Neural progenitor cell (in vitro differentiated cells): Measurements from ENCODE around the gene DAB2. TPM values are rescaled to one million over a fixed set of nuclear protein-coding genes. Genes with fewer than 3 reads are reported as not detected.

Experiments
- DNase-seq: peaks from one replicate; pipeline ENCODE4 v3.0.0-alpha.2; 2016; ENCODE audit warnings: low spot score
- H2AFZ ChIP-seq: fragments of 200-600 bp; sonication (generic); replicated peaks from 2 replicates; pipeline ENCODE4 v1.6.1; 2016; ENCODE audit warnings: antibody characterized with exemption
- H3F3A ChIP-seq: fragments of 200-600 bp; sonication (generic); 2 replicates; pipeline ENCODE4 v1.6.1; 2016; ENCODE audit warnings: antibody characterized with exemption, low read depth
- H3K27ac ChIP-seq: fragments of 200-600 bp; sonication (generic); 2 replicates; pipeline ENCODE4 v1.5.1; 2016; ENCODE audit warnings: mild to moderate bottlenecking
- H3K27me3 ChIP-seq: fragments of 200-600 bp; sonication (generic); 2 replicates; pipeline ENCODE4 v1.6.1; 2016; ENCODE audit warnings: mild to moderate bottlenecking, moderate library complexity
- H3K36me3 ChIP-seq: fragments of 200-600 bp; sonication (generic); 2 replicates; pipeline ENCODE4 v1.5.1; 2016
- H3K4me1 ChIP-seq: fragments of 200-600 bp; sonication (generic); 2 replicates; pipeline ENCODE4 v1.6.1; 2016; ENCODE audit warnings: mixed run types
- H3K4me2 ChIP-seq: fragments of 200-600 bp; sonication (generic); 2 replicates; pipeline ENCODE4 v1.6.1; 2016
- H3K4me3 ChIP-seq: fragments of 200-600 bp; sonication (generic); 2 replicates; pipeline ENCODE4 v1.5.1; 2016
- H3K79me2 ChIP-seq: fragments of 200-600 bp; sonication (generic); 2 replicates; pipeline ENCODE4 v1.6.1; 2016; ENCODE audit warnings: low read depth
- H3K9ac ChIP-seq: fragments of 200-600 bp; sonication (generic); 2 replicates; pipeline ENCODE4 v1.6.1; 2016
- H3K9me3 ChIP-seq: fragments of 200-600 bp; sonication (generic); 2 replicates; pipeline ENCODE4 v1.5.1; 2016; ENCODE audit warnings: low read depth
- H4K20me1 ChIP-seq: fragments of 200-600 bp; sonication (generic); 2 replicates; pipeline ENCODE4 v1.6.1; 2016; ENCODE audit warnings: low read depth
- H3K27ac Mint-ChIP-seq: 3 replicates; pipeline ENCODE4 v1.8.0; 2021; ENCODE audit warnings: mixed read lengths
- H3K27me3 Mint-ChIP-seq: 2 replicates; pipeline ENCODE4 v1.8.0; 2022; ENCODE audit warnings: low read depth, mild to moderate bottlenecking, inconsistent platforms, moderate library complexity, mixed read lengths; ENCODE audit not compliant: insufficient read depth
- H3K36me3 Mint-ChIP-seq: 3 replicates; pipeline ENCODE4 v1.8.0; 2021; ENCODE audit warnings: mixed read lengths
- H3K4me1 Mint-ChIP-seq: 3 replicates; pipeline ENCODE4 v1.8.0; 2021; ENCODE audit warnings: mixed read lengths
- H3K4me3 Mint-ChIP-seq: 3 replicates; pipeline ENCODE4 v1.8.0; 2021; ENCODE audit warnings: mild to moderate bottlenecking, moderate library complexity, mixed read lengths
- H3K9me3 Mint-ChIP-seq: 3 replicates; pipeline ENCODE4 v1.8.0; 2020; ENCODE audit warnings: mixed read lengths
- CTCF ChIP-seq: fragments of 200-600 bp; sonication (generic); IDR thresholded peaks from 2 replicates; pipeline ENCODE4 v1.5.1; 2017; ENCODE audit warnings: antibody characterized with exemption, mild to moderate bottlenecking
- EZH2 ChIP-seq: fragments of 200-600 bp; sonication (generic); IDR thresholded peaks from 2 replicates; pipeline ENCODE4 v1.6.1; 2017; ENCODE audit warnings: antibody characterized with exemption, mild to moderate bottlenecking, moderate library complexity
- EZH2phosphoT487 ChIP-seq: fragments of 200-600 bp; sonication (generic); IDR thresholded peaks from 2 replicates; pipeline ENCODE4 v1.6.1; 2017; ENCODE audit warnings: antibody characterized with exemption
- total RNA-seq: library from RNA; depleted of rRNA; stranded (reverse); fragments of >200 nt; gene quantifications from 2 replicates; pipeline ENCODE4 v1.2.3, GENCODE V29; 2015; ENCODE audit warnings: low replicate concordance

The DAB2 gene
- total RNA-seq, 1 donor from 2014 or later: 9.9 TPM

GRCh38 chr5:39328731-39329130 is 96.0 kb downstream of the DAB2 start:
- no peak overlapping the region for H3K9ac ChIP-seq
- no peaks in the 10 kb centered on the region for H3F3A ChIP-seq
- H3K36me3 ChIP-seq: no peaks in the 10 kb centered on the region
- H3K36me3 Mint-ChIP-seq: no peaks in the 10 kb centered on the region
- H3K9me3 ChIP-seq: no peaks in the 10 kb centered on the region
- H3K4me1 Mint-ChIP-seq: no peaks in the 10 kb centered on the region
- DNase-seq: no peak
- H3K4me1 ChIP-seq: no peaks in the 10 kb centered on the region
- H3K9me3 Mint-ChIP-seq: no peaks in the 10 kb centered on the region
- no peaks in the 10 kb centered on the region for H3K27me3 Mint-ChIP-seq
- no peak overlapping the region for H2AFZ ChIP-seq
- H4K20me1 ChIP-seq: no peaks in the 10 kb centered on the region
- no peaks in the 10 kb centered on the region for H3K27me3 ChIP-seq
- H3K4me3 ChIP-seq: no peak overlapping the region
- no peaks in the 10 kb centered on the region for H3K79me2 ChIP-seq
- H3K4me2 ChIP-seq: no peak overlapping the region
- H3K27ac Mint-ChIP-seq: no peak overlapping the region
- H3K4me3 Mint-ChIP-seq: no peak overlapping the region
- no peak overlapping the region for H3K27ac ChIP-seq
- no peak for TF ChIP-seq EZH2phosphoT487
- TF ChIP-seq CTCF: no peak
- no peak for TF ChIP-seq EZH2

GRCh38 chr5:39323542-39323941 is 101.2 kb downstream of the DAB2 start:
- TF ChIP-seq EZH2 (no peak), EZH2phosphoT487 (no peak), CTCF (no peak)

More at GRCh38 chr5:39323542-39323941, 101.2 kb downstream of the DAB2 start:
- no peak overlapping the region for H2AFZ ChIP-seq
- no peak overlapping the region for H3K9ac ChIP-seq
- H3K4me1 Mint-ChIP-seq: no peaks in the 10 kb centered on the region
- H4K20me1 ChIP-seq: no peaks in the 10 kb centered on the region
- no peak overlapping the region for H3K27ac ChIP-seq
- H3K4me1 ChIP-seq: no peaks in the 10 kb centered on the region
- no peaks in the 10 kb centered on the region for H3K27me3 Mint-ChIP-seq
- H3K4me3 ChIP-seq: no peak overlapping the region
- no peaks in the 10 kb centered on the region for H3K36me3 Mint-ChIP-seq
- no peaks in the 10 kb centered on the region for H3K9me3 ChIP-seq
- no peaks in the 10 kb centered on the region for H3K9me3 Mint-ChIP-seq
- no peak for DNase-seq
- H3K4me2 ChIP-seq: no peak overlapping the region
- no peaks in the 10 kb centered on the region for H3F3A ChIP-seq
- H3K27ac Mint-ChIP-seq: no peak overlapping the region
- H3K27me3 ChIP-seq: no peaks in the 10 kb centered on the region
- H3K4me3 Mint-ChIP-seq: no peak overlapping the region
- H3K36me3 ChIP-seq: no peaks in the 10 kb centered on the region
- H3K79me2 ChIP-seq: no peaks in the 10 kb centered on the region

Other genes starting within 250 kb of the DAB2 start
- gene FYB1, start 205.4 kb downstream of the DAB2 start, total RNA-seq: not detected in 2 replicates
- not detected in 2 replicates for gene C9, start 60.5 kb downstream of the DAB2 start, total RNA-seq